ENCODE results near the gene PLEKHA4. TPM values are rescaled to one million over a fixed set of nuclear protein-coding genes. Genes with fewer than 3 reads are reported as not detected.

The PLEKHA4 gene
- total and polyA plus RNA-seq, 9 of the 15 experiments (the other 6 are each of a cell fraction or from before 2014, with no cell fraction given), result 0.07 to 30.8 (median 11.4) TPM

- no peak for TF ChIP-seq CHD7 (IDR thresholded peaks at IDR 0.05; ENCODE audit: low read depth, low read length)
- no peak for TF ChIP-seq MXI1 (IDR thresholded peaks at IDR 0.05; ENCODE audit: low read depth, low read length)
- TF ChIP-seq CREB3 (tag; conservative IDR thresholded peaks at IDR 0.05; ENCODE audit: low read depth), result peak; percentile 89
- TF ChIP-seq PTBP1 (IDR thresholded peaks at IDR 0.05; ENCODE audit: low read depth, low read length), result no peak
- no peak for TF ChIP-seq ZNF3 (CRISPR knock-in tag; IDR thresholded peaks at IDR 0.05)
- TF ChIP-seq CTBP1 (IDR thresholded peaks at IDR 0.05; ENCODE audit: borderline replicate concordance), result peak; percentile 77
- no peak for TF ChIP-seq STAT5A (IDR thresholded peaks at IDR 0.05; ENCODE audit: borderline replicate concordance, low read length)
- TF ChIP-seq GABPB1 (CRISPR knock-in tag; IDR thresholded peaks at IDR 0.05), result peak; percentile 87
- no peak for TF ChIP-seq THAP12 (CRISPR knock-in tag; IDR thresholded peaks at IDR 0.05)
- TF ChIP-seq MCM2 (IDR thresholded peaks at IDR 0.05; ENCODE audit: low read depth), result no peak
- TF ChIP-seq NBN (IDR thresholded peaks at IDR 0.05; ENCODE audit: low read depth), result peak; percentile 57
- peak; percentile 99 for TF ChIP-seq ZNF644 (tag; IDR thresholded peaks at IDR 0.05; ENCODE audit: low read depth)
- TF ChIP-seq ZKSCAN3 (CRISPR knock-in tag; IDR thresholded peaks at IDR 0.05), result no peak
- TF ChIP-seq FUS (optimal IDR thresholded peaks at IDR 0.05; ENCODE audit: low read depth, low read length), result no peak
- TF ChIP-seq PHB (CRISPR knock-in tag; IDR thresholded peaks at IDR 0.05), result no peak
Measured at GRCh38 chr19:48795055-48795684, 73.2 kb downstream of the PLEKHA4 start (continued).
